Islet precursor cell (in vitro differentiated cells): ENCODE measurements around the gene CACNA1C.
A peak's percentile ranks its signal among the peaks of the same experiment; 100 is the strongest.

Experiments used
- DNase-seq: peaks from one replicate; pipeline ENCODE4 v3.0.0-alpha.2; 2018

The CACNA1C gene

GRCh38 chr12:2035431-2036055, 17.2 kb upstream of the CACNA1C start:
- no peak for DNase-seq

GRCh38 chr12:2039034-2039433, 13.8 kb upstream of the CACNA1C start:
- DNase-seq = no peak

GRCh38 chr12:2043054-2043453, 9.7 kb upstream of the CACNA1C start:
- no peak for DNase-seq

- DNase-seq = no peak
These were observed 8.6 kb upstream of the CACNA1C start for GRCh38 chr12:2044165-2044564.

- DNase-seq = no peak
These were observed 5.8 kb upstream of the CACNA1C start for GRCh38 chr12:2046957-2047356.

GRCh38 chr12:2047752-2048151, 5.0 kb upstream of the CACNA1C start:
- DNase-seq = no peak

- DNase-seq = no peak
These were observed 2.9 kb upstream of the CACNA1C start for GRCh38 chr12:2049604-2050540.

- DNase-seq = no peak
These were observed 826 bp upstream of the CACNA1C start for GRCh38 chr12:2051700-2052621.

- DNase-seq = no peak
These were observed 904 bp downstream of the CACNA1C start for GRCh38 chr12:2053691-2054090.

GRCh38 chr12:2054091-2055018, 1.6 kb downstream of the CACNA1C start:
- DNase-seq = no peak

GRCh38 chr12:2057041-2057794, 4.4 kb downstream of the CACNA1C start:
- DNase-seq = peak; percentile 95

GRCh38 chr12:2057795-2058408, 5.1 kb downstream of the CACNA1C start:
- DNase-seq = no peak

- DNase-seq = no peak
These were observed 6.0 kb downstream of the CACNA1C start for GRCh38 chr12:2058837-2059236.

- DNase-seq = no peak
These were observed 8.6 kb downstream of the CACNA1C start for GRCh38 chr12:2061402-2061801.

GRCh38 chr12:2064071-2064507, 11.3 kb downstream of the CACNA1C start:
- DNase-seq = peak; percentile 96

- no peak for DNase-seq
These were observed 15.9 kb downstream of the CACNA1C start for GRCh38 chr12:2068653-2069052.

- DNase-seq = no peak
These were observed 17.8 kb downstream of the CACNA1C start for GRCh38 chr12:2070440-2071045.

- DNase-seq = no peak
These were observed 22.0 kb downstream of the CACNA1C start for GRCh38 chr12:2074792-2075191.

GRCh38 chr12:2075508-2076195, 22.9 kb downstream of the CACNA1C start:
- no peak for DNase-seq

- DNase-seq = no peak
These were observed 23.4 kb downstream of the CACNA1C start for GRCh38 chr12:2076196-2076570.
